Activated naive CD4-positive, alpha-beta T cell (primary cell): Measurements from ENCODE around the gene DUSP3.

Source experiments
- DNase-seq, 4 experiments: peaks; one replicate each; lab custom pipeline; 2025; lab: John Stamatoyannopoulos, UW

DUSP3 gene

DNA sequence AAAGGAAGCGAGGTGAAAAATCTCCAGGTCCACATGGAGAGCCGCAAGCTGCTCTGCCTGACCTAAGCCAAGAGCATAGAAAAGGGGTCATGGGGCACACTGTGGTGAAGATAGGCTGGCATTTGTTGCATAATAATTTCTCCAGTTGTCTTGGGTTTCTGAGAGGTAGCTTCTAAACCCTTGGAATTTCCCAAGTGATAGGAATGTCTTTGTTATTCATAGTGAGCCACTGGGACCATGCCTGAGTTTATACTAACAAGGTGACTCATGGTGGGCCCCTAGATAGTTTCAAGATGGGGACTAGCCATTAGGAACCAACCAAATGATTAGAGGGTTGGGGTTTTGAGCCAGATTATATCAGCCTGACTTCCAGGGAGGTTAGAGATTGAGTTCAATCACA, 45.8 kb downstream of the DUSP3 start:
- DNase-seq: no peak

DNA sequence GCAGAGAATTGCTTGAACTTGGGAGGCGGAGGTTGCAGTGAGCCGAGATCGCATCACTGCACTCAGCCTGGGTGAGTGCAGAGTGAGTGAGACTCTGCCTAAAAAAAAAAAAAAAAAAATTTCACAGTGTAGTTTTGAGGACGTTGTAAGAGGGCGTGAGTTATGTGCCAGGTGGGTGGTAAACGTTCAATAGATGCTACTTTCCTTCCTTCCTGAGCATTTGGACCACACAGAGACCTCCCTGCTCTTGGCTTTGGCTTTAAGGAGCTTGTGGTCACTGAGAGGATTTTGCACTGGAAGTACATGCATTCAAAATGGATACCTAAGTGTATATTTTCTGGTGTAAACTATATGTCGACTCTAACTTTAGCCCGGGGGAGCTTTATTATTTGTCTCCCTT, 50.7 kb downstream of the DUSP3 start:
- no peak for DNase-seq

DNA sequence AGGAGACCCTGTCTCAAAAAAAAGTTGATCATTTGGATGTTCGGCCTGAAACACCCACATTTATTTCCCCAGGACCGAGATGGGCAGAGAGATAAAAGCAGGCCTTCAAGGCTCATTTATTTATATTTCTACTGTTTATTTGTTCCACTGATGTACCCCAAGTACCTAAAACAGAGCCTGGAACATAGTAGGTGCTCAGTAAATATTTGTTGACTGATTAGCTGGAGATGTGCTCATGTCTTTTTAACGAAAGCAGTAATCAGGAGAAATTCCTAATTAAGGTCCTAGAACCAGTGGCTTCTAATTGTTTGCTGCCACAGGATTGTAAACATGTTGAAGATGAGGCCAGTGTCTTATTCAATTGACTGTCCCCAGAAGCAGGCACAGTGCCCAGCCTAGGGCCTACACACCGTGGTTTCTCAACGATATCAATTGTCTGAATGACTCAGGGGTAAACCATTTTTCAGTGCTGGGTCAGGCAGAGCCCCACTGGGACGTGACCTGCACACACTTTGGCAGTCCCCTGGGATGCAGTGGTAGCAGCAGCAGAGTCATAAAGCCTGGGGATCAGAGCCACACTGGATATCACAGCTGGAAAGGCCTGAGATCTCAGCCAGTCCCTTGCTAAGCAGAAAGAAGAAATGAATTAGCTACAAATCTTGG, 54.9 kb downstream of the DUSP3 start:
- no peak for DNase-seq

DNA sequence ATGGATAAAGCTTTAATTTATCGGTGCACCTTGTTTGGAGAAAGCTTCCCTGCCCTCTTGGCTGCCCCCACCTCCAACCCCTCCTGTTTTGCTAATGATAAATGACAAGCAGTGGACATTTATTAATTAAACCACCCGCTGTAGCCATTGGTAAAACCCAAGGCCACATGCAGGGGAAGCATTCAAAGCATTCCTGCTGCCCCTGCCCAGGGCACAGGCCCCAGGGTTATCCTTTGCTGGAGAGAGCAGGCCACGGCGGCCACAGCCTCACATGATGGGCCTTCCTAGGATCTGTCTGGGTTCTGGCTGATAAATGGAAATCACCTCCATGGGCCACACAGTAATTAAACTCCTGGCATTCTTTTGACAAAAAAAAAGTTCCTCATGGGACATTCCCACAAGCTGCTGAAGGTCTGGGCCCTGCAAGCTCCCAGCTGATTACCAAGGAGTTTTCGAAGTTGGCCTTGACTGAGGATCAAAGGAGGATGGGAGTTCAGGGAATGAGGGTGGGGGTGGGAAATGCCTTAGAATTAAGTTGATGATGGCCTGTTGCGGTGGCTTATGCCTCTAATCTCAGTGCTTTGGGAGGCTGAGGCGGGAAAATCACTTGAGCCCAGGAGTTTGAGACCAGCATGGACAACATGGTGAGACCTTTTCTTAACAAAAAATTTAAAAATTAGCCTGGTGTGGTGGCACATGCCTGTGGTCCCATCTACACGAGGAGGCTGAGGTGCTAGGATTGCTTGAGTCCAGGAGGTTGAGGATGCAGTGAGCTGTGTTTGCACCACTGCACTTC, 55.7 kb downstream of the DUSP3 start:
- DNase-seq: no peak

DNA sequence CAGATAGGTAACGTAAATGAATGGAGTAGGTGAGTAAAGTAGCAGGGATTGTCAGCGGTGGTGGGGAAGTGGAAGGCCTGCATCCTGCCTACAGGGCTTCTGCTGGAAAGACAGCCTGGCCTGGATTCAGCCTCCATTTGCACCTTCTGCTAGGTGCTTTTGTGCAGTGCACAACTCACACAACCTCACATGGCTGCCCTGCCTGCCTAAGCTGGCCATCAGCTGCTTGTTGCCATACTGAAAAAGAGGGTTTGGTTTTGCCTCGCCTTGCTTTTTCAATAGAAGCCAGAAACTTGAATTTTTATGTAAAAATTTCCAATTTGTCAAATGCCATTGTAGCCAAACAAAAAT, 56.5 kb downstream of the DUSP3 start:
- DNase-seq: no peak

DNA sequence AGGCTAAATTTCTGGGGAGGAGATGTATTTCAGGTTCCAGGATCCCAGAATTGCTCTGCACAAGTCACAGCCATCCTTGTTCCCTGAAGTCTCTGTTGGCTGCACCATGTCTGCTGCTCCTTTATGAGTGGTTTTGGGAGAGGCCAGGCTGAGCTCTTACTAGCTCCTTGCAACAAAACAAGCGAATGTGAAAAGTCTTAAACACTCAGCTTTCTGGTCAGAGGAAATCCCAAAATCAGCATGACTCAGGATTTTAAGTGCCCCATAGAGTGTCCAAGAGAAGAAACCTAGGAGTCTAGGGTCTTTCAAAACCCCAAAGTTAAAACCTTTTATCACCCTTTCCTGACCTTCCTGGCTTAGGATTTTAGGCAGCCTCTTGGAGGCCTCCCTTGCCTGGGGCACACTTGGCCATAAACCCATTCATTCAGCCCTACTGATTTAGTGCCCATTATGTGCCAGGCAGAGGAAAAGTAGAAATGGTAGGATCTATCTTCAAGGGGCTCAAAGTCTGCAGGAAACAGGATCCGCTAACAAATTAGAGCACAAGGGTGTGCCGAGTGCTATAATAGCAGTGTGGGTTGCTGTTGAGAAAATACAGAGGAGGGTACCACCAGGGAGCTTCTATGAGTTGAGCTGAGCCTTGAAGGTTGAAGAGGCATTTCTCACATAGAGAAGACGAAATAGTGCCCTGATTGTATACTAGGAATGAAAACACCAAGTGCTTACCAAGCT, 57.1 kb downstream of the DUSP3 start:
- no peak for DNase-seq

DNA sequence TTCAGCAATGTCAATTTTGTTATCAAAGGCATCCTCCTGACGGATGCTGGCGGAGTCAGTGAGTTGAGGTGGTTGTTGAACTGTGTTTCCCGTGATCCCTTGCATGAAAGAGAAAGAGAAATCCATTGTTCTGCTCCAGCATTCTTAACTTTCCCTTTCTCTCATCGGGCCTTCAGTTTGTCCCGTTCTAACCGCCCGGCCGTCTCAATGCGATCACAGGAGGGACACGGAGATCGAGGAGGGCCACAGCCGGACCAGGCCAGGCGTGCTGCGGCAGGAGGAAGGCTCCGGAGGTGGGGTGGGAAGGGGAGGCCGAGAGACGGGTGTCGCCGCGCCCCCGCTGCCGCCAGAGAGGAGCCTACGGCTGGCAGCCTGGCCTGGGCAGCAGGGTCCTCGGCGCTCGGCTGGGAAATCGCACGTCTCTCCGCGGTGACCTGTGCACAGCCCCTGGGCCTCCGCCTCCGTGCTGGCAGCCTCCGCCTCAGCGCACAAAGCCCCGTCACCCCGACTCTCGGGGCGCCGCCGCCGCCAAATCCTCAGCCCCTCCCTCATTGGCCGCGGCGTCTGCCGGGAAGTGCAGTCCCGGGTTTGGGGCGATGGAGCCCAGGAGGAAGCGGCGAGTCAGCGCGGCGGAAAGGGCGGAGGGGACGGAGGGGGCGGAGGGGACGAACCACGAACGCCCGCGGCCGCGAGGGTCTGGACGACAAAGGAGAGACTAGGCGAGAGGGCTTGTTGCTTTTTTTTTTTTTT, 58.3 kb downstream of the DUSP3 start:
- DNase-seq: peak; percentile 11 to 68 (median 44)

DNA sequence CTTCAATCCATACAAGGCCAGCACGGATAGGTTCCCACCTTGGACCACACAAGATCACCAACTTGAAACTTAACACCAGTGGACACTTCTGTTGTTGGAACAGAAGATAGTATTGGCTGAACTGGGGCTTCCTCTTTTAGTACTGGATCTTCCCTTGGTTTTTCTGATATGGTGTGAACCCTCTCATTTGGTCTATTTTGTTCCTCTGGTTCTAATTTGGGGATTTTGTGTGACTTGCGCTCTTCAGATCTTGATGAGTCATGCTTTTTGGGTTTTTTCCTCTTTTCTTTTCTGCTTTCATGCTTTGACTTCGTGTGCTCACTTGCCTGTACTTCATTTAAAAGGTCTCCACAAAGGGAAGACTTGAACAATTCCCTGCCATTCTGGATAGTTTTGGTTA, 59.2 kb downstream of the DUSP3 start:
- DNase-seq: no peak

DNA sequence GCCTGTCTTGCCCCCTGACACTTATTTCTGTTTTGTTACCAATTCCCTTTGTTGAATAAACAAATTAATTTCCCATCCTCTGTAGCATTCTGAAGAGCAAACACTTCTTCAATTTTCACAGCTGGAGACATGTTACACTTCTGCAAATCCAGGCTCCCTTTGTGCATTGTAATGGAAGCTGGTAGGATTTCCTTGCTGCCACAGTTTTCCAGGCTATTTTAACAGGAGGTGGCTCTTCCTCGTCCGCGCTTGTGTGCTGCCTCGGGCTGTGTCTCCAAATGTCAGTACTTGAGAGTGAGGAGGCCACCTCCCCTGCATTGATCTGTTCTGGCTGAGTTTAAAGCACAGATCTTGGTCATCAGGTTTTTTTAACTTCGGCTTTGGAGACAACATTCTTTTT, 60.2 kb downstream of the DUSP3 start:
- no peak for DNase-seq

DNA sequence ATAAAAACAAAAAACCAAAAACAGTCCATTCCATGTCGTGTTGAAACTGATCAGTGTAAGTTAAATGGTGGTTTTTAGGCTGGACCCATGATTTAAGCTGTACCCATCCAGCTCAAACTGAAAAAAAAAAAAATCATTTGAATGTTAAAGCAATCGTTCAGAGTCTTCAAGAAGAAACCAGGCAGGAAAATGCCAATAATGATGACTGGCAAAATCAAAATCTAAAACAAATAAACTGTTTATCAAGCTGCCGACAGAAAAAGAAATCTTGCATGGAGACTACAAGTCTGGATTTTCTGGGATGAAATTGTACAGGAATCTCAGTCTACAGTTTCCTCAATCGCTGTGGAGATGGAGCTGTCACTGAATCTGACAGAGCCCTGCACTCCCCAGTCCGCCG, 60.9 kb downstream of the DUSP3 start:
- DNase-seq: no peak
